WERI-Rb-1 (cell line): ENCODE measurements around the gene UBALD2.
A peak's percentile ranks its signal among the peaks of the same experiment; 100 is the strongest.

Source experiments
- DNase-seq: peaks from one replicate; pipeline ENCODE4 v3.0.0-alpha.2; 2020
- H3K27ac ChIP-seq: fragments of 250-450 bp; sonication (Bioruptor Pico); 2 replicates; pipeline ENCODE4 v1.5.1; 2020; ENCODE audit warnings: mild to moderate bottlenecking, moderate library complexity
- H3K27me3 ChIP-seq: fragments of 250-450 bp; sonication (Bioruptor Pico); 2 replicates; pipeline ENCODE4 v1.5.1; 2021; ENCODE audit warnings: mild to moderate bottlenecking, low read depth, moderate library complexity; ENCODE audit not compliant: insufficient read depth, severe bottlenecking
- H3K36me3 ChIP-seq: fragments of 250-450 bp; sonication (Bioruptor Pico); 2 replicates; pipeline ENCODE4 v1.5.1; 2020; ENCODE audit warnings: mild to moderate bottlenecking, moderate library complexity
- H3K4me3 ChIP-seq: 2 replicates; pipeline ENCODE4 v1.5.1; 2011; ENCODE audit warnings: low read depth, mild to moderate bottlenecking, control low read depth, low read length
- H3K9me3 ChIP-seq: fragments of 250-450 bp; sonication (Bioruptor Pico); 2 replicates; pipeline ENCODE4 v1.5.1; 2021; ENCODE audit warnings: mild to moderate bottlenecking, moderate library complexity; ENCODE audit not compliant: severe bottlenecking
- TF ChIP-seq, protein P1 (sequence below): IDR thresholded peaks from 2 replicates; pipeline ENCODE4 v1.5.1; 2011; ENCODE audit warnings: low read depth, mild to moderate bottlenecking, control low read depth, inconsistent platforms, low read length

UBALD2 gene

DNA sequence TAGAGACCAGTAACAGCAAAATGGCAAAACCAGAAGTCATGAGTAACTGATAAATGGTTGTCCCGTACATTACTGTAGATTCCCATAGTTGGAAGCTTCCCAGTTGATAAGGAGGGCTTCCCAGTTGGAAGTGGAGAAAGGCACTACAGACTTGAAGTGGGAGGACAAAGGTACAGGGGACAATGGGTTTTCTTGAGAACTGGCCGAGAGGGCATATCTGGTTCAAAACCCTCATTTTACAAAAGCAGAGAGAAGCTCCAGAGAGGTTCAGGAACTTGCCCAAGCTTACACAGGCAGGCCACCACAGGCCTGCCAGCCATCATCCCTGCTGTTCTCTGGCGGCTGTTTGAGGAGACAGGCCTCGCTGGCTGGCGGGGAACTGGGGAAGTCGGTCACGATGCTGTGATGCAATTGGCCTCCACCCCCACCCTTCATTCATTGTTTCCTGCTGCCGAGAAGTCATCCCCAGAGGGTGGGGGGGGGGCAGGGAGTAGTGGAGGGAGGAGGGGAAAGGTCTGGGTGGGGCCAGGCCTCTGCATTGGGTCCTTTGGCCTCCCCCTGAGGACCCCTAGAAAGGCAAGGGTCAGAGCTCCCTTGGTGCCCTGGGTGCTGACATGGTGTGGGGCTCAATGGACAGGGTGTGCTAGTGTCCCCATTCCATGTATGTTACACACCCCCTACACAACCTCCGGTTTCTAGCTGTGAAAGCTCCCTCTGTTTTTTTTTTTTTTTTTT, 3.0 kb downstream of the UBALD2 start:
- no peaks in the 10 kb centered on the region for H3K9me3 ChIP-seq
- no peak overlapping the region for H3K4me3 ChIP-seq
- peaks cover 53% of the 10 kb centered on the region for H3K36me3 ChIP-seq
- no peaks in the 10 kb centered on the region for H3K27me3 ChIP-seq
- H3K27ac ChIP-seq, result 0 out of 2 replicates have a peak overlapping the region, but pooled peaks have one; percentile 8
- DNase-seq, result no peak
- TF ChIP-seq, protein P1, sequence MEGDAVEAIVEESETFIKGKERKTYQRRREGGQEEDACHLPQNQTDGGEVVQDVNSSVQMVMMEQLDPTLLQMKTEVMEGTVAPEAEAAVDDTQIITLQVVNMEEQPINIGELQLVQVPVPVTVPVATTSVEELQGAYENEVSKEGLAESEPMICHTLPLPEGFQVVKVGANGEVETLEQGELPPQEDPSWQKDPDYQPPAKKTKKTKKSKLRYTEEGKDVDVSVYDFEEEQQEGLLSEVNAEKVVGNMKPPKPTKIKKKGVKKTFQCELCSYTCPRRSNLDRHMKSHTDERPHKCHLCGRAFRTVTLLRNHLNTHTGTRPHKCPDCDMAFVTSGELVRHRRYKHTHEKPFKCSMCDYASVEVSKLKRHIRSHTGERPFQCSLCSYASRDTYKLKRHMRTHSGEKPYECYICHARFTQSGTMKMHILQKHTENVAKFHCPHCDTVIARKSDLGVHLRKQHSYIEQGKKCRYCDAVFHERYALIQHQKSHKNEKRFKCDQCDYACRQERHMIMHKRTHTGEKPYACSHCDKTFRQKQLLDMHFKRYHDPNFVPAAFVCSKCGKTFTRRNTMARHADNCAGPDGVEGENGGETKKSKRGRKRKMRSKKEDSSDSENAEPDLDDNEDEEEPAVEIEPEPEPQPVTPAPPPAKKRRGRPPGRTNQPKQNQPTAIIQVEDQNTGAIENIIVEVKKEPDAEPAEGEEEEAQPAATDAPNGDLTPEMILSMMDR, result no peak

DNA sequence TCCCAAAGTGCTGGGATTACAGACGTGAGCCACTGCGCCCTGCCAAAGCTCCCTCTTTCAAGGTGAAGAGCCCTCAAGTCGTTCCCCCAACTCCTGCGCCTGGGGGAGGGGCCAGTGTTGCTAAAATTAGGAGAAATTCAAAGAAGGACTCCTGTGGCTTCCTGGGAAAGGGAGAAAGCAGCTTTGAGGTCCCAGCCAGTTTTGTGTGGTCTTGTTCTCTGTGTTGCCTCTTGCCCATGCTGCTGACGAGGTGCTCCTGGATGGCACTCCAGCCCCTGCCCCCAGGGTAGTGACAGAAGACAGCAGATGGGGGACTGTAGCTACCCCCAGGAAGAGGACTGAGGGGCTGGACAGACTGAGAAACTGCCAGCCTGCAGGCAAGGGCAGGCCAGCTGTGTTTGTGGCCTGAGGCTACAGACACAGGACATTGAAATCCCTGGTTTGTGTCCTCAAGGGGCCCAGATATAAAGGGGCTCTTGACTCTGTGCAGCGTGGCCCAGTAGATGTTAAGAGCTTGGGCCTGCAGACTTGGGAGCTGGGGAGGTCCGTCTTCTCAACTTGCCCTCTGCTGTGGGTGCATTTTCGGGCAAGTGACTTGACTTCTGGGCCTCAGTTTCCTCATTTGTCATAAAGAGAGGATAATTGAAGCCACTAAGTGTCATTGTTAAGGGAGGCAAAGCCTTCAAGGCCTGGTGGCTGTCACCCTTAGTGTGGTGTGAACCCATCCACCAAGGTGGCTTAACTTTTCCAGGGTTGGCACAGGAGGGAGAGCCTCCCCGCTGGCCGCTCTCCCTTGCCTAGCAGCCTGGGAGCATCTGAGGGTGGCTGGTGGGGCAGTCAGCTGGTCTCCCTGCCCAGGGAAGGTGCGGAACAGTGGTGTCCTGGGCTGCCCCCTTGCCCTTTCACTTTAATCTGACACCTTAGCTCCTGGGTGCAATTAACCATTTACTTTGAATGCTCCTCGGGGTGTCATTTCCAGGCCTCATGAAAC, 4.1 kb downstream of the UBALD2 start:
- DNase-seq, result no peak
- TF ChIP-seq, protein P1, result no peak
- peaks cover 53% of the 10 kb centered on the region for H3K36me3 ChIP-seq
- H3K27ac ChIP-seq, result no peak overlapping the region
- no peaks in the 10 kb centered on the region for H3K27me3 ChIP-seq
- H3K9me3 ChIP-seq, result no peaks in the 10 kb centered on the region
- H3K4me3 ChIP-seq, result no peak overlapping the region

DNA sequence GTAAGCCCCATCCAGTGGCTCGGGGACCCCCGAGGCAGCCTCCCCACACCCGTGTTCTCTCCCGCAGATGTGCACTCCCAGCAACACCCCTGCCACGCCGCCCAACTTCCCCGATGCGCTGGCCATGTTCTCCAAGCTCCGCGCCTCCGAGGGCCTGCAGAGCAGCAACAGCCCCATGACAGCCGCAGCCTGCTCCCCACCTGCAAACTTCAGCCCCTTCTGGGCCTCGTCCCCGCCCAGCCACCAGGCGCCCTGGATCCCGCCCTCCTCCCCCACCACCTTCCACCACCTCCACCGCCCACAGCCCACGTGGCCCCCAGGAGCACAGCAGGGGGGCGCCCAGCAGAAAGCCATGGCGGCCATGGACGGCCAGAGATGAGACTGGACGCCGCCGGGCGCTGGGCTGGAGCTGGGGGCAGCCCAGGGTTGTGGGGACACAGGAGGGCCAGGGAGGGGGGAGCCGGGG, 5.0 kb downstream of the UBALD2 start:
- Histone ChIP-seq H3K4me3 (no peak overlapping the region), H3K36me3 (peaks cover 53% of the 10 kb centered on the region), H3K27me3 (no peaks in the 10 kb centered on the region), H3K9me3 (no peaks in the 10 kb centered on the region), H3K27ac (no peak overlapping the region)
- DNase-seq, result no peak
- TF ChIP-seq, protein P1, result no peak

DNA sequence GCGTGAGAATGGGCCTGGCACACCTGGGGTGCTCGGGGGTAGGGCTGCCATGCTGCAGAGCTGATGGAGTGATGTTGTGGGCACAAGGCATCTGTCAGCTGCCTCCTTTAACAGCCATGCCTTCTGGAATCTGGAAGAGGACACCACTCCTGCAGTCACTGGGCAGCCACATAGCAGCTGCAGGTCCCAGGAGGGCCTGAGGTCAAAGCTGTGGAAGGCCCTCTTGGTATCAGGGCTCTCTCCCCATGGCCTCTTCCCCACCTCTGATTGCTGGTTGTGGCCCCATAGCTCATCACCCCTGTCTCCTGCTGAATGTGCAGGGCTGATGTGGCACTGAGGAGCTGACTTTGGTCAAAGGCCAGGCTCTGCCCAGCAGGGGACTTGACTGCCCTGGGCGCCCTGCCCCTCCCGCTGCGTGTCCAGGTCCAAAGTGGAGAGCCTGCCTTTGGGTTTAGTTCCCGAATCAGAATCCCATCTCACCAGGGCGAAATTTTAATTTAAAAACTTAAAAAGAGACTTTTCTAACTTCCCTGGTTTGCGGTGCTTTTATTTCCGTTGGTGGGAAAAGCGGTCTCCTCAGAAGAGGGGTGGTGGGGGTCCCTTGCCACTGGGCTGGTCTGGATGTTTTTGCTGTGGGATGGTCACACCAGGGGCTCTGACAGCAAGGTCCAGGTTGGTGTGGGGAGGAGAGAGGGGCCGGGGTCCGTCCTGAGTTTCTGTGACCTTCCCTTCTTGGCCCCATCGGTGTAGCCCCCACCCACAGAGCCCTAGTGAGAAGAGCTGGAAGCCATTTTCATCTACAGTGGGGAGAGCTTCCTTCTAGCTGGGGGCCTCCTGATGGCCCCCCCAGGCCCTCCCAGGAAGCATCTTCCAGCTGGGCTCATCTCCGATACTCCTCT, 5.9 kb downstream of the UBALD2 start:
- no peak overlapping the region for H3K4me3 ChIP-seq
- TF ChIP-seq, protein P1, result no peak
- no peak for DNase-seq
- H3K27me3 ChIP-seq, result no peaks in the 10 kb centered on the region
- H3K9me3 ChIP-seq, result no peaks in the 10 kb centered on the region
- no peak overlapping the region; the same call in 1 of the 2 replicates for H3K27ac ChIP-seq
- peaks cover 50% of the 10 kb centered on the region for H3K36me3 ChIP-seq
